ENCODE measurements around the gene SORCS2. TPM values are rescaled to one million over a fixed set of nuclear protein-coding genes. Genes with fewer than 3 reads are reported as not detected.

SORCS2 gene
- total and polyA plus RNA-seq, 2 of the 8 experiments (the other 6 are each of a cell fraction or from before 2014, with no cell fraction given), result 0.36 to 1.8 TPM

DNA sequence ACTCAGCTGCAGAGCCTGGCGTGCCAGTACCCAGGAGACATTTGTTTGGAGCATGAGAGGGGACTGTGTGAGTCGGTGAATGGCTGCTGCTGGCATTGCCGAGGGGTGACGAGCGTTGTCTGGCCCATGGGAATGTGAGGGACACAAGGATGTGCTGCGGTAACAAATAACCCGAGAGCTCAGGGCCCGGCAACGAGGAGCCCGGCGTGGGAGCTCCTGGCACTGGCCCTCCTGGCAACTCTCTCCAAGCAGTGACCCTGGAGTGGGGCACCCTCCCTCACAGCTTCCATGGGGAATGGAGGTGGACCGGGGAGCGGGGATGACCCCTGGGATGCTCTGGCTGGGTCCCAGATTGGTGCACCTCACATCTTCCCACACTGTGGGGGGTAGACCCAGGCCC lies 44.0 kb upstream of the SORCS2 start:
- CTCF ChIA-PET (ENCODE audit: partially characterized antibody), result interaction anchor here (0.9 to 2.0 kb wide), 7 partner anchors 9 to 189 kb away, joined by 3 to 9 read pairs (median 4); partner anchors contain the start of gene SORCS2
- H2AFZ ChIP-seq (ENCODE audit: low read length), result no peak overlapping the region
- no peak for TF ChIP-seq SP4 (IDR thresholded peaks at IDR 0.05; ENCODE audit: low read length)
- TF ChIP-seq TBP (IDR thresholded peaks at IDR 0.05; ENCODE audit: low read depth, low read length), result no peak
- TF ChIP-seq SIRT6 (IDR thresholded peaks at IDR 0.05; ENCODE audit: low read length), result no peak
- TF ChIP-seq, protein P1, sequence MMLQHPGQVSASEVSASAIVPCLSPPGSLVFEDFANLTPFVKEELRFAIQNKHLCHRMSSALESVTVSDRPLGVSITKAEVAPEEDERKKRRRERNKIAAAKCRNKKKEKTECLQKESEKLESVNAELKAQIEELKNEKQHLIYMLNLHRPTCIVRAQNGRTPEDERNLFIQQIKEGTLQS (IDR thresholded peaks at IDR 0.05; ENCODE audit: insufficient read depth, low read depth, low read length), result no peak
- no peak for TF ChIP-seq CHD1 (IDR thresholded peaks at IDR 0.05; ENCODE audit: low read depth, low read length)
- TF ChIP-seq RXRA (IDR thresholded peaks at IDR 0.05; ENCODE audit: insufficient read depth, low read depth, low read length), result no peak
- TF ChIP-seq, protein P2, sequence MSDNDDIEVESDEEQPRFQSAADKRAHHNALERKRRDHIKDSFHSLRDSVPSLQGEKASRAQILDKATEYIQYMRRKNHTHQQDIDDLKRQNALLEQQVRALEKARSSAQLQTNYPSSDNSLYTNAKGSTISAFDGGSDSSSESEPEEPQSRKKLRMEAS (IDR thresholded peaks at IDR 0.05), result no peak

More for the DNA sequence above, 44.0 kb upstream of the SORCS2 start:
- Histone ChIP-seq H3K27me3 (replicated peaks in 1 of 4; ENCODE audit: control insufficient read depth in 3 of 4, extremely low read depth in 1 of 4, insufficient read depth in 3 of 4, low read length in 3 of 4) (no peaks in the 10 kb centered on the region), H3K23ac (ENCODE audit: insufficient read length) (no peak overlapping the region), H4K20me1 (replicated peaks in 1 of 2; ENCODE audit: control insufficient read depth in 1 of 2, insufficient read depth in 2 of 2, low read length in 2 of 2) (no peaks in the 10 kb centered on the region), H3K4ac (replicated peaks; ENCODE audit: insufficient read length, low read depth, low read length) (no peak overlapping the region), H3K18ac (ENCODE audit: extremely low read depth, low read length) (no peak overlapping the region), H2BK15ac (ENCODE audit: low read length) (no peak overlapping the region), H3K4me3 (ENCODE audit: extremely low read depth in 1 of 4, insufficient read depth in 2 of 4, low read depth in 3 of 4, low read length in 4 of 4) (no peak overlapping the region), H3K9me3 (ENCODE audit: insufficient read depth in 2 of 2, low read depth in 1 of 2, low read length in 1 of 2) (no peaks in the 10 kb centered on the region), H3K23me2 (ENCODE audit: low read depth, low read length) (no peaks in the 10 kb centered on the region), H4K8ac (ENCODE audit: extremely low read depth, insufficient read depth, low read length) (no peak overlapping the region; the same call in 1 of the 2 replicates), H3K27ac (ENCODE audit: low read depth, low read length) (no peak overlapping the region), H4K5ac (ENCODE audit: insufficient read length, low read depth, low read length) (no peak overlapping the region), H2BK120ac (replicated peaks; ENCODE audit: low read depth, low read length) (no peak overlapping the region), H3K56ac (replicated peaks; ENCODE audit: insufficient read length, low read depth, low read length) (no peak overlapping the region), H3K9ac (replicated peaks in 1 of 4; ENCODE audit: extremely low read depth in 1 of 4, low read depth in 3 of 4, low read length in 3 of 4) (no peak overlapping the region), H3K36me3 (ENCODE audit: control insufficient read depth in 2 of 4, insufficient read depth in 4 of 4, low read length in 3 of 4) (no peaks in the 10 kb centered on the region), H2AK5ac (ENCODE audit: low read depth, low read length) (no peak overlapping the region), H3K14ac (ENCODE audit: insufficient read length) (no peak overlapping the region), H3K79me1 (ENCODE audit: low read depth, low read length) (no peaks in the 10 kb centered on the region), H2BK20ac (ENCODE audit: low read length) (no peak overlapping the region), H2BK12ac (ENCODE audit: low read depth, low read length) (no peak overlapping the region), H4K91ac (replicated peaks; ENCODE audit: insufficient read length, low read length) (no peak overlapping the region), H2BK5ac (ENCODE audit: low read depth, low read length) (no peak overlapping the region), H3K4me2 (ENCODE audit: insufficient read depth in 1 of 2, low read depth in 2 of 2, low read length in 2 of 2) (no peak overlapping the region), H3K4me1 (replicated peaks in 1 of 4; ENCODE audit: control insufficient read depth in 3 of 4, insufficient read depth in 4 of 4, low read length in 3 of 4) (no peaks in the 10 kb centered on the region), H3K79me2 (ENCODE audit: control insufficient read depth in 1 of 2, insufficient read depth in 2 of 2, low read length in 2 of 2) (no peaks in the 10 kb centered on the region)
- FAIRE-seq (no peak), DNase-seq (ENCODE audit: low read depth in 1 of 2, low spot score in 2 of 2) (no peak)
- 96% methylated on average over 13 of the region's 13 CpGs; no CpG with 5 or more reads in 1 of the 2 experiments for WGBS, 2 experiments (ENCODE audit: extremely low coverage in 1 of 2, insufficient coverage in 1 of 2, insufficient read length in 1 of 2, insufficient replicate concordance in 2 of 2, low coverage in 1 of 2, low lambda C conversion rate in 2 of 2, missing lambda C conversion rate in 1 of 2)
- POLR2A ChIA-PET (ENCODE audit: partially characterized antibody), result no interaction called here
